VCaP (cell line): ENCODE results near the gene TECPR2.
"Not testable (repeated sequence)": the region's sequence is repeated elsewhere in the genome, so short reads cannot be mapped to it uniquely, and the experiment has no call there.

Experiments
- H3K27ac ChIP-seq: fragments of 450-650 bp; 2 replicates; pipeline ENCODE4 v1.5.1; 2017
- TF ChIP-seq, protein P1 (sequence below): fragments of 450-650 bp; conservative IDR thresholded peaks from 2 replicates; pipeline ENCODE4 v1.5.1; 2017; ENCODE audit warnings: mild to moderate bottlenecking, moderate library complexity

TECPR2 gene

DNA sequence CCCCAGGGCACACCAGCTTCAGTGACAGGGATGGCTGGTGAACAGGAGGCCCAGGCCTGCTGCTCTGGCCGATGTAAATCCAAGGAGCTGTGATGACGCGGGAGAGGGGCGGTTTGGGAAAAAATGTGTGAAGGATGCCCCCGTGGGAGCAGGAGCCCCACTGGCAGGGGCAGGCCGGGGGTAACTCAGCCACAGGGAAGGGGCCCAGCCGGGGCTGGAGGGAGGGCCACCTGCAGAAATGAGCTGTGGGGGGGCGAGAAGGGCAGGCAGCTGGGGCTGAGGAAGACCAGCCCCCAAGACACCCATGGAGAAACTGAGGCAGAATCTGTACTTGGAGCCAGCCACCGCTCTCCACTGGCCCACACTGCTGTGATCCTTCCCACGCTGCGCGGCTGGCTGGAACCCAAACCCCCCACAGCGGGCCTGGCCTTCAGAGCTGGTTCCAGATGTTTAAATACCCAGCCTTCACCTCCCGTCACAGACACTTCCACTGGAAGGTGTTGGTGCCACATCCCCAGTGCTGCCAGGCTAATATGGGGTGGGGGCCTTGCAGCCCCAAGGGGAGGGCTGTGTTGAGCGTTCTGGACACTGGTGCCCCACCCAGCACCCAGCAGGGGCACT is 175.3 kb downstream of the TECPR2 start:
- TF ChIP-seq, protein P1, sequence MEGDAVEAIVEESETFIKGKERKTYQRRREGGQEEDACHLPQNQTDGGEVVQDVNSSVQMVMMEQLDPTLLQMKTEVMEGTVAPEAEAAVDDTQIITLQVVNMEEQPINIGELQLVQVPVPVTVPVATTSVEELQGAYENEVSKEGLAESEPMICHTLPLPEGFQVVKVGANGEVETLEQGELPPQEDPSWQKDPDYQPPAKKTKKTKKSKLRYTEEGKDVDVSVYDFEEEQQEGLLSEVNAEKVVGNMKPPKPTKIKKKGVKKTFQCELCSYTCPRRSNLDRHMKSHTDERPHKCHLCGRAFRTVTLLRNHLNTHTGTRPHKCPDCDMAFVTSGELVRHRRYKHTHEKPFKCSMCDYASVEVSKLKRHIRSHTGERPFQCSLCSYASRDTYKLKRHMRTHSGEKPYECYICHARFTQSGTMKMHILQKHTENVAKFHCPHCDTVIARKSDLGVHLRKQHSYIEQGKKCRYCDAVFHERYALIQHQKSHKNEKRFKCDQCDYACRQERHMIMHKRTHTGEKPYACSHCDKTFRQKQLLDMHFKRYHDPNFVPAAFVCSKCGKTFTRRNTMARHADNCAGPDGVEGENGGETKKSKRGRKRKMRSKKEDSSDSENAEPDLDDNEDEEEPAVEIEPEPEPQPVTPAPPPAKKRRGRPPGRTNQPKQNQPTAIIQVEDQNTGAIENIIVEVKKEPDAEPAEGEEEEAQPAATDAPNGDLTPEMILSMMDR, result no peak
- no peak overlapping the region for H3K27ac ChIP-seq

DNA sequence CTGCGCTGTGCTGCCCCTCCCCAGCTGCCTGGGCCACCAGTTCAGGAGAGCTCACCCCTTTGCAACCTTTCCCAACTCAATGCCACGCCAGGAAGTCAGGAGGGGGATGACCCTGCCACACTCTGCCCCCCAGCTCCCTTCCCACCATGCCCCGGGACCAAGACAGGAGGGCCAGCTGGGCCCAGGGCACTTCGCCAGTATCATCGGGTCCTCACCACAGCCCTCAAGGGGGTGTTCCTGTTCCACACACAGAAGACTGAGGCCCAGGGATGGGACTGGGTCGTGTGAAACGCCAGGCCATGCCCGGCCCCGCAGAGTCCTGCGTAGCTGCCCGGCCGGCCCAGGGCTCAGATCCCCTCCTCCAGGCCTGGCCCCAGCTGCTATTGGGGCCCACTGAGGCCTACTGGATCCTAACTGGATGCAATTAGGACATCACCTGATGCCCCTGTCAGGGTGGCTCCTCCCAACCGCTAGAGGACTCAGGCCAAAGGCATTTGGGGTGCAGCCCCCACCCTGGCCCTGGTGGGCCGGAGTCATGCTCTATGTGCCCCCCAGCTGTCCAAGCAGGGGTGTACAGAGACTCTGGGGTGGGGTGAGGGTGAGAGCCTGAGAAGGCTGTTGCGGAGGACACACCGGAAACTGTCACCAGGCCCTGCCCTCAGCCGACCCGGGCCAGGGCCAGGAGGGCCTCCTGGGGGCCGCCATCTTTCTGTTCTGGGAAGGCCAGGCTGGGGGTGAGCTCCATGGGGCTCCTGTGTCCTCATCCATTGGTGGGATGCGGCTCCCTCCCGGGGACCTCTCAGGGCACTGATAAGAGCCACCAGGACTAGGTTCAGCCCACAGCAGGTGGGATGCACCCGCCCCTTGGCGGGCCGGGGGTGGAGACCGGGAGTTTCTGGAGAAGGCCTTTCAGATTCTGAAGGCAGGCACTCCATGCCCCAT is 176.1 kb downstream of the TECPR2 start:
- TF ChIP-seq, protein P1, result no peak
- H3K27ac ChIP-seq, result no peak overlapping the region

DNA sequence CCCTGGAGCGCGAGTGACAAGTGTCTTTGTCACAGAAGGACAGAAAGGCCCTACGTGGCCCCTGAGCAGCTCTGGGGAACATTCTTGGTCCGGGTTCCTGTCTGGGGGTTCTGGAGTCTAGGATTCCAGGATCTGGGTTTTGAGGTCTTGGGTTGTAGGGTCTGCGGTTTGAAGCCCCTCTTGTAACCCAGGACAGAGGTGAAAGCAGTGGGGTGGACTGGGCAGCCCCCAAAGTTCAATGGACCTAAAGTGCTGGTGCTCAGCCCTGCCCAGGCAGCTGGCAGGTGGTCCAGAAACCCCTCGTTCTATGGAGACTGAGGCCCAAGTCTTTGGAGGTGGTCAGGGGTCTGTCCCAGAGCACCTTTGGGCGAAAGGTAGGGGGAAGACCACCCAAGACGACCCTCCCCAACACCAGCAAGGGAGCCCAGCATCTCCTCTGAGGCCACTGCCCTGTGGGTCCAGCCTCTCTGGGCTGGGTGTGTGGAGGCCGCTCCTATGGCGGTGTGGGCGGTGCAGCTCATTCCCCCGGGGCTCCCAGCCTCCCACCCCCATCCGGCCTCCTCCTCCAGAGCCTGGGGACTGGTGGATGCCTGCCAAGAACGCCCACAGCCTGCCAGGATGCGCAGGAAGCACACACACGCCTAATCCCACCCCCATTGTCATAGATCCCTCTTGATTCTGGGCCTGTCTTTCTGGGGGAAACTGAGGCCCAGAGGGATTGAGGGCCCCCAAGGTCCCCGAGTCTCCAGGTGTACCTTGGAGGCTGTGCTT is 177.0 kb downstream of the TECPR2 start:
- TF ChIP-seq, protein P1, result no peak
- no peak overlapping the region for H3K27ac ChIP-seq

DNA sequence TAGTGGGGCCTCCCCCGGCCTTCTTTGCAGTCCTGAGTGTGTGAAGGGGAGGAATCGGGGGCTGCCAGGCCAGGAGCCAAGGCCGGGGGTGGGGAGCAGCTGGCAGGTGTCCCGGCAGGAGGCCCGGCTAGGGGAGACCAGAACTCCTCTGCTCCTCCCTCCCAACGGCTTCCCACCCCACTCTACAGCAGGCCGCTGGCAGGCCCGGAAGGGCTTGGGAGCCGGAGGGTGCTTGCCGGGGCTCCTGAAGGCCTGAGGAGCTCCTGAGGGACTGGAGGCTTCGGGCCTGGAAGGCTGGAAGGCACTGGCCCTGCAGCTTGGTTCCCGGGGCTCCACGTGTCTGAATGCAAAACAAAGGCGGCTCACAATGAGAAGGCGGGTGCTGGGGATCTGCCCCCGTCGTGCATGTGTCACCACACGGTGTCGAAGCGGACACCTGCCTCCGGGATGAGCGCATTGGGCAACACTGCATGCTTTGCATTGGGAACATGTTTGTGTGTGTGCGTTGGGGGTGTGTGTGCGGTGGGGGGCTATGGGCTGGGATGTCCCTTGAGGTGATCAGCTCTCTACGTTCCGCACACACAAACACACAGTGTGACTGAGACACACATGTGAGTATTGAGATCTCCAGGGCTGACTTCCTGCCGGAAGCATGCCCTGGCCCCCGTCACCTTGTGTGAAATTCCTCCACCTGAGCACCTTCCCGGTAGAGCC is 177.7 kb downstream of the TECPR2 start:
- TF ChIP-seq, protein P1, result no peak
- H3K27ac ChIP-seq, result no peak overlapping the region

DNA sequence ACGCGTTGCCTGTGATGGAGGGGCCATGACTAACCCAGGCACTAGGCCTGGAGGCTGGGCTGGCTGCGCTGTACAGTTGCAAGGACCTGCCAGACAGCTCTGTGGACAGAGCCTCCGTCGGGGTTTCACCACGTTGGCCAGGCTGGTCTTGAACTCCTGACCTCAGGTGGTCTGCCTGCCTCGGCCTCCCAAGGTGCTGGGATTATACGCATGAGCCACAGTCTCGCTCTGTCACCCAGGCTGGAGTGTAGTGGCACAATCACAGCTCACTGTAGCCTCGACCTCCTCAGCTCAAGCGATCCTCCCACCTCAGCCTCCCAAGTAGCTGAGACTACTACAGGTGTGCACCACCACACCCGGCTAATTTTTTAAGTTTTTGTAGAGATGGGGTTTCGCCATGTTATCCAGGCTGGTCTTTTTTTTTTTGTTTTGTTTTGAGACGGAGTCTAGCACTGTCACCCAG is 178.3 kb downstream of the TECPR2 start:
- H3K27ac ChIP-seq, result not testable (repeated sequence)

DNA sequence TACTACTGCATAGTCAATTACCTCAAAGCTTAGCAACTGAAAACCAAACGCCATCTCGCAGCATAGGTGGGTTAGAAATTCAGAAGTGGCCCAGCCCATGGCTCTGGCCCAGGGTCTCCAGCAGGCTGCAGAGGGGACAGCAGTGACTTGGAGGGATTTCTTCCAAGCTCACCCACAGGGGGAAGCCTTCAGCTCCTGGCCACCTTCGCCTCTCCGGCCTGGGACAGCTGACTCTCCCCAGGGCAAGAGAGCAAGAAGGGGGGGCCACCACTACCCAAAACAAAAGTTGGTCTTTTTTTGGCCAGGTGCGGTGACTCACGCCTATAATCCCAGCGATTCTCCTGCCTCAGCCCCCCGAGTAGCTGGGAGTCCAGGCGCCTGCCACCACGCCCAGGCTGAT is 179.0 kb downstream of the TECPR2 start:
- TF ChIP-seq, protein P1, result no peak
- no peak overlapping the region for H3K27ac ChIP-seq

DNA sequence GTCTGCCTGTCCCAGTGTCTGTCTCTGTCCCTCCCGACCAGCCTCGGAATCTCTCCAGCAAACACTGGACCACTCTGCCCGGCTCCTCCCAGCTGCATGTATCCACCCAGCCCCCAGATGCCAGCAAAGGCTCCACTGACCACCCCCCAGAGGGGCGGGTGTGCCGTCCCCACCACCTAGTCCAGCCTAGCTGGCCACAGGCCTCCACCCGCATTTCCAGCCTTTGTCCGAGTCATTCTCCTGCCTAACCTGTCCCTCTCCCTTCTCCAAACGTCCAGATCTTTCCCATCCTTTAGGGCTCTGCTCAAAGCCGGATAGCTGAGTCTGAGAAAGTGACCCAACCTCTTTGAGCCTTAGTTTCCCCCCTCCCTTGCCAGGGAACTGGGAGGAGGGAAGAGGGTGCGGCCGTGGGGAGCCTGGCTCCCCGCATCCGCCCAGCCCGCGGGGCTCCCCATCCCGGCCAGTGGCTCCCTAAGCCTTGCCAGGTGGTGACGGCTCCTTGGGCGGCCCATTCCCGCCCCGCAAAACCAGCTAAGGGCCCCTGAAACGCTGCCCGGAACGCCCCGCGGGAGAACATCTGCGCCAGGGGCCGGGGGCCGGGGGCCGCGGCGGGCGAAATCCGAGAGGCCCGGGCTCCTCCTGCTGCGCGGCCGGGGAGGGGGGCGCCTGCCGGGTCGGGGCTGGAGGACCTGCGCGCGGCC is 181.5 kb downstream of the TECPR2 start:
- TF ChIP-seq, protein P1, result no peak
- no peak overlapping the region for H3K27ac ChIP-seq
